GM12878 (cell line): ENCODE measurements around the gene SLC17A7.

Experiments
- ATF3 ChIP-seq: IDR thresholded peaks from 2 replicates; pipeline ENCODE4 v1.6.1; 2011; ENCODE audit warnings: low read depth, mild to moderate bottlenecking, low read length, moderate library complexity, borderline replicate concordance; ENCODE audit errors: extremely low read depth
- CTCF ChIP-seq, 3 experiments: IDR thresholded peaks in 2 of 3; conservative IDR thresholded peaks in 1 of 3; 2 replicates each; pipeline ENCODE4 v1.5.1; 2011; ENCODE audit warnings: low read depth in 3 of 3, low read length in 3 of 3, mild to moderate bottlenecking in 3 of 3, control low read depth in 2 of 3, moderate library complexity in 2 of 3, inconsistent platforms in 1 of 3, mixed read lengths in 1 of 3; ENCODE audit not compliant: control insufficient read depth in 2 of 3, insufficient read depth in 1 of 3; ENCODE audit errors: extremely low read depth in 1 of 3
- ZBTB40 ChIP-seq: fragments of 450-650 bp; IDR thresholded peaks from 2 replicates; pipeline ENCODE4 v1.6.1; 2016; ENCODE audit warnings: mild to moderate bottlenecking, moderate library complexity, borderline replicate concordance
- ZNF24 ChIP-seq: fragments of 450-650 bp; IDR thresholded peaks from 2 replicates; pipeline ENCODE4 v1.6.1; 2017; ENCODE audit warnings: antibody characterized with exemption, mild to moderate bottlenecking
- ZSCAN29 ChIP-seq: fragments of 450-650 bp; IDR thresholded peaks from 2 replicates; pipeline ENCODE4 v1.6.1; 2017; ENCODE audit warnings: mild to moderate bottlenecking, moderate library complexity

GRCh38 chr19:49430172-49430677 is 11.1 kb downstream of the SLC17A7 start:
- no peak for TF ChIP-seq ZNF24
- TF ChIP-seq ZSCAN29 = no peak
- no peak for TF ChIP-seq ATF3
- TF ChIP-seq ZBTB40 = no peak
- TF ChIP-seq CTCF (IDR thresholded peaks at IDR 0.05 in 2 of 3, conservative IDR thresholded peaks at IDR 0.05 in 1 of 3; ENCODE audit: control insufficient read depth in 2 of 3, extremely low read depth in 1 of 3, insufficient read depth in 1 of 3, low read depth in 3 of 3, low read length in 3 of 3) = no peak
